Brain microvascular endothelial cell (primary cell): ENCODE data around the gene RUFY3.
A peak's percentile ranks its signal among the peaks of the same experiment; 100 is the strongest.

Experiments
- DNase-seq: peaks from one replicate; pipeline ENCODE4 v3.0.0-alpha.2; 2020
- H3K27ac ChIP-seq: fragments of 250-450 bp; sonication (Bioruptor Pico); 2 replicates; pipeline ENCODE4 v1.5.1; 2020; ENCODE audit warnings: mild to moderate bottlenecking, moderate library complexity
- H3K27me3 ChIP-seq: fragments of 250-450 bp; sonication (Bioruptor Pico); replicated peaks from 2 replicates; pipeline ENCODE4 v1.5.1; 2020; ENCODE audit warnings: mild to moderate bottlenecking
- H3K36me3 ChIP-seq: fragments of 250-450 bp; sonication (Bioruptor Pico); replicated peaks from 2 replicates; pipeline ENCODE4 v1.5.1; 2020; ENCODE audit warnings: mild to moderate bottlenecking
- H3K4me3 ChIP-seq: 2 replicates; pipeline ENCODE4 v1.5.1; 2011; ENCODE audit warnings: low read depth, mild to moderate bottlenecking, control low read depth, low read length, moderate library complexity
- in situ Hi-C: cut with HindIII; loops from 2 replicates; pipeline ENCODE4 v1.10.0; 2017; ENCODE audit warnings: low sequenced_read_pairs, low pct_ligation_motif_present
- TF ChIP-seq, protein P1 (sequence below): IDR thresholded peaks from 2 replicates; pipeline ENCODE4 v1.5.1; 2011; ENCODE audit warnings: low read depth, mild to moderate bottlenecking, moderate library complexity, low read length, control low read depth, inconsistent platforms; ENCODE audit errors: missing control alignments

RUFY3 gene

DNA sequence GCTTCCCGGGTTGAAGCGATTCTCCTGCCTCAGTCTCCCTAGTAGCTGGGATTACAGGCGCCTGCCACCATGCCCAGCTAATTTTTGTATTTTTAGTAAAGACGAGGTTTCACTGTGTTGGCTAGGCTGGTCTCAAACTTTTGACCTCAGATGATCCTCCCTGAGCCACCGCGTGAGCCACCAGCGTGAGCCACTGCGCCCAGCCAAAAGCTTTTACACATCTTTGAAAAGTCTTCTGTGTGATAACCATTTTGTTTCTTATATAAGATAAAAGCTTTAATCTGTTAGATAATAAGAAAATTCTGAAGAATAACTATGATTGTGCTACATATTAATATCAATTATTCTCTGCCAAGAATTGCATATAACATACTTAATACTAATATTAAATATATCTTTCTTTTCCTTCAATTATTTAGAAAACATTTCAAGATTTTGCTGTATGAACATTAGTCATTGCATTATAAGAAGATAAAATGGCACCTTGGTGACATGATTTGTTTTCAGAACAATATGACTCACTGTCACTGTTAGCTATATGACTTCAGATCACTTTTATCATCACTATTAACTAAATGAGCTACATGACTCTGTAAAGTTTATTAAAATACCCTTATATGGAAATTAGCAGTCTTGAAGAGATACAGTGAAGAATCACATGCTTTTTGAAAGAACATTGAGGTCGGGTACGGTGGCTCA lies 33.4 kb downstream of the RUFY3 start:
- no peak for DNase-seq
- in situ Hi-C loops: no loop called here
- Histone ChIP-seq H3K36me3 (no peaks in the 10 kb centered on the region), H3K27ac (no peak overlapping the region), H3K4me3 (no peak overlapping the region), H3K27me3 (no peaks in the 10 kb centered on the region)
- TF ChIP-seq, protein P1, sequence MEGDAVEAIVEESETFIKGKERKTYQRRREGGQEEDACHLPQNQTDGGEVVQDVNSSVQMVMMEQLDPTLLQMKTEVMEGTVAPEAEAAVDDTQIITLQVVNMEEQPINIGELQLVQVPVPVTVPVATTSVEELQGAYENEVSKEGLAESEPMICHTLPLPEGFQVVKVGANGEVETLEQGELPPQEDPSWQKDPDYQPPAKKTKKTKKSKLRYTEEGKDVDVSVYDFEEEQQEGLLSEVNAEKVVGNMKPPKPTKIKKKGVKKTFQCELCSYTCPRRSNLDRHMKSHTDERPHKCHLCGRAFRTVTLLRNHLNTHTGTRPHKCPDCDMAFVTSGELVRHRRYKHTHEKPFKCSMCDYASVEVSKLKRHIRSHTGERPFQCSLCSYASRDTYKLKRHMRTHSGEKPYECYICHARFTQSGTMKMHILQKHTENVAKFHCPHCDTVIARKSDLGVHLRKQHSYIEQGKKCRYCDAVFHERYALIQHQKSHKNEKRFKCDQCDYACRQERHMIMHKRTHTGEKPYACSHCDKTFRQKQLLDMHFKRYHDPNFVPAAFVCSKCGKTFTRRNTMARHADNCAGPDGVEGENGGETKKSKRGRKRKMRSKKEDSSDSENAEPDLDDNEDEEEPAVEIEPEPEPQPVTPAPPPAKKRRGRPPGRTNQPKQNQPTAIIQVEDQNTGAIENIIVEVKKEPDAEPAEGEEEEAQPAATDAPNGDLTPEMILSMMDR: no peak

DNA sequence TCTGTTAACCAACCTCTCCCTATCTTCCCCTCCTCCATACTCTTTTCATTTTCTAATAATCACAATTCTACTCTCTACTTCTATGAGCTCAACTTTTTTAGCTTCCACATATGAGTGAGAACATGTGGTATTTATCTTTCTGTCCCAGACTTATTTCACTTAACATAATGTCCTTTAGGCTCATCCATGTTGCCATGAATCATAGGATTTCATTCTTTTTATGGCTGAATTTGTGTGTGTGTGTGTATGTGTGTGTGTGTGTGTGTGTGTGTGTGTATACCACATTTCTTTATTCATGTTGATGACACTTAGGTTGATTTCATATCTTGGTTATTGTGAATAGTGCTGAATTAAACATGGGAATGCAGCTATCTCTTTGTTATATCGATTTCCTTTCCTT lies 37.4 kb downstream of the RUFY3 start:
- no peak overlapping the region for H3K27ac ChIP-seq
- peaks cover 3% of the 10 kb centered on the region for H3K36me3 ChIP-seq
- in situ Hi-C loops: no loop called here
- H3K4me3 ChIP-seq: no peak overlapping the region
- DNase-seq: peak; percentile 18
- no peaks in the 10 kb centered on the region for H3K27me3 ChIP-seq
- TF ChIP-seq, protein P1: no peak

DNA sequence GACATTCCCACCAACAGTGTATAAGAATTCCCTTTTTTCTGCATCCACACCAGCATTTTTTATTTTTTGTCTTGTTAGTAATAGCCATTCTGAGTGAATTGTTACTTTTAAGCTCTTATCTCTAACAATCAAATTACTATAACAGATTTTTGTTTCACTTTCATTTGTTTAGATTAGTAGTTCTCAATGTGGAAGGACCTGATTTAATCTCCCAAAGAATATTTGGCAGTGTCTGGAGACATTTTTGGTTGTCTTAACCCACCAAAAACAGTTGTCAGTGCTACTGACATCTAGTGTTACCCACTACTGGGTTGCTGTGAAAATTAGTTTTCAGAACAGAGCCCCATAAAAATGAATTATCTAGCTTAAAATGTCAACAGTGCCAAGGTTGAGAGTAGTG lies 37.9 kb downstream of the RUFY3 start:
- no peak overlapping the region for H3K27ac ChIP-seq

DNA sequence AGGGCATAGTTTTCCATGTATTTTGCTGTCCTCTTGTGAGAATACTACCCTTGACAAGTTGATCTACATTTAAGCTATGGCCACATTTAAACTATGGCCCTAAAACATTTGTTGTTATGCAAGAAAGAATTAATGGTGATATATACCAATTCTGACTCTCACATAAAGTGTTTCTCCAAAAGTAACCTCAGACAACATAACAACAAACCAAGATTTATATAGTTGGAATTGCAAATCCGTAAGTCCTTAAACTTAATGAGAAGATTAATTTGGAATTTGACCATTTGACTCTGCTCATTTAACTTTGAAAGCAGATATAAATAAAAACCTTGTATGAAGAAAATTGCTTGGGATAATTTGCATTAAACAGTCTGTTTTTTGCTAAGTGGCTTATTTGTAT lies 38.9 kb downstream of the RUFY3 start:
- Histone ChIP-seq H3K27ac (no peak overlapping the region), H3K27me3 (no peaks in the 10 kb centered on the region), H3K36me3 (peaks cover 9% of the 10 kb centered on the region), H3K4me3 (no peak overlapping the region)
- TF ChIP-seq, protein P1: no peak
- DNase-seq: no peak
- in situ Hi-C loops: no loop called here

More for the DNA sequence above, 37.9 kb downstream of the RUFY3 start:
- Histone ChIP-seq H3K36me3 (peaks cover 8% of the 10 kb centered on the region), H3K4me3 (no peak overlapping the region), H3K27me3 (no peaks in the 10 kb centered on the region)
- no peak for DNase-seq
- in situ Hi-C loops: no loop called here
- TF ChIP-seq, protein P1: no peak

DNA sequence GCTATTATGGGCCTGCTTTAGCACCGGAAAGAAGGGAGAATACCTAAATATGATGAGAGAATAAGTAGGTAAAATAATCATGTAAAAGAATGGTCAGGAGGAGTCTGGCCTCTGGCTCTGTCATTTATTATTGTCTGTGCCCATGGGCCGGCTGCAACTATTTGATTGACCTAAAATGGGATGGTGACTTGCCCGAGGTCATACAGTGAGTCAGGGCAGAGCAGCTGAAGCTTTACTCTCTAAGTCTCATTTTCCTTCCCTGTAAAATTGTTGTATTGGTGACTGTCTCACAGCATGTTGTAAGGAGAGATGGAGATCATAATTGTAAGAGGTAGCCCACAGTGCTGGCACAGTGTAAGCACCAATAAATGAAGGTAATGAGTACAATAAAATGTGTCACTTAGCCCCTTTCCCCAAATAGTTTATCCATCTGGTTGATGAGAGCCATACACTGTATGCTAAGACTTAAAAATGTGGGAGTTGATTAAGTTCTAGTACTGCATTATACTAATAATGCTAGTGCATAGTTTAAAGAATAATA lies 39.6 kb downstream of the RUFY3 start:
- in situ Hi-C loops: no loop called here

More for the DNA sequence above, 39.6 kb downstream of the RUFY3 start:
- Histone ChIP-seq H3K27ac (no peak overlapping the region), H3K4me3 (no peak overlapping the region), H3K27me3 (no peaks in the 10 kb centered on the region), H3K36me3 (peaks cover 12% of the 10 kb centered on the region)
- TF ChIP-seq, protein P1: no peak
- peak; percentile 7 for DNase-seq
